Activated CD4-positive, CD25-positive, alpha-beta regulatory T cell treated with anti-CD3 and anti-CD28 coated beads, Interleukin-2, amount 50 U/mL, for 16 hours (primary cell): ENCODE results near the gene SLC4A9.
"Not testable (repeated sequence)": the region's sequence is repeated elsewhere in the genome, so short reads cannot be mapped to it uniquely, and the experiment has no call there.

Source experiments
- DNase-seq: peaks from one replicate; pipeline ENCODE4 v3.0.0-alpha.2; 2020; ENCODE audit warnings: low read depth, low spot score

The SLC4A9 gene

GRCh38 chr5:140338336-140338735, 21.7 kb upstream of the SLC4A9 start:
- DNase-seq: no peak

GRCh38 chr5:140338908-140339307, 21.1 kb upstream of the SLC4A9 start:
- DNase-seq: no peak

GRCh38 chr5:140339636-140340035, 20.4 kb upstream of the SLC4A9 start:
- no peak for DNase-seq

- DNase-seq: no peak
These were observed 19.3 kb upstream of the SLC4A9 start for GRCh38 chr5:140340605-140341121.

- DNase-seq: no peak
These were observed 18.4 kb upstream of the SLC4A9 start for GRCh38 chr5:140341591-140341990.

- no peak for DNase-seq
These were observed 17.7 kb upstream of the SLC4A9 start for GRCh38 chr5:140342287-140342686.

GRCh38 chr5:140342896-140343295, 17.1 kb upstream of the SLC4A9 start:
- no peak for DNase-seq

GRCh38 chr5:140343849-140344248, 16.1 kb upstream of the SLC4A9 start:
- DNase-seq: not testable (repeated sequence)

- no peak for DNase-seq
These were observed 15.1 kb upstream of the SLC4A9 start for GRCh38 chr5:140344683-140345423.

GRCh38 chr5:140345919-140346347, 14.1 kb upstream of the SLC4A9 start:
- no peak for DNase-seq

- DNase-seq: no peak
These were observed 13.4 kb upstream of the SLC4A9 start, which contains the start of gene HBEGF for GRCh38 chr5:140346348-140347221. HBEGF (minus strand) TSS chr5:140346603; CDS start chr5:140346328, 275 bp downstream.

GRCh38 chr5:140347360-140347759, 12.6 kb upstream of the SLC4A9 start:
- DNase-seq: no peak

- no peak for DNase-seq
These were observed 11.9 kb upstream of the SLC4A9 start for GRCh38 chr5:140348104-140348503.

- DNase-seq: no peak
These were observed 10.8 kb upstream of the SLC4A9 start for GRCh38 chr5:140349244-140349643.

- DNase-seq: peak; percentile 57
These were observed 8.2 kb upstream of the SLC4A9 start for GRCh38 chr5:140351609-140352334.

- no peak for DNase-seq
These were observed 4.4 kb upstream of the SLC4A9 start for GRCh38 chr5:140355546-140355945.

GRCh38 chr5:140356853-140357725, 2.9 kb upstream of the SLC4A9 start:
- no peak for DNase-seq

- DNase-seq: peak; percentile 44
These were observed 2.3 kb upstream of the SLC4A9 start for GRCh38 chr5:140357726-140358093.

- DNase-seq: no peak
These were observed 1.2 kb upstream of the SLC4A9 start for GRCh38 chr5:140358738-140359310.

- no peak for DNase-seq
These were observed 886 bp downstream of the SLC4A9 start for GRCh38 chr5:140360681-140361479.
